Tibial nerve (tissue), 3 donors: Measurements from ENCODE around the gene RSPO1.

Experiments
- CTCF ChIP-seq, 5 experiments: fragments of 200-600 bp in 3 of 5; fragments of 450-650 bp in 2 of 5; sonication (generic) in 3 of 5; IDR thresholded peaks; one replicate each; pipeline ENCODE4 v1.5.1; 2016 to 2019; ENCODE audit warnings: antibody characterized with exemption in 5 of 5, mild to moderate bottlenecking in 3 of 5, moderate library complexity in 2 of 5
- POLR2A ChIP-seq, 2 donors: fragments of 450-650 bp; IDR thresholded peaks; one replicate each; pipeline ENCODE4 v1.6.1; 2017; ENCODE audit warnings: antibody characterized with exemption in 2 of 2, mild to moderate bottlenecking in 2 of 2, moderate library complexity in 2 of 2

- no peak for TF ChIP-seq CTCF (IDR thresholded peaks at IDR 0.05)
- no peak for TF ChIP-seq POLR2A (IDR thresholded peaks at IDR 0.05)
These were observed 27.5 kb upstream of the RSPO1 start for GRCh38 chr1:37662031-37662755.
